HCT116 (cell line): ENCODE measurements around the gene PRR12. TPM values are rescaled to one million over a fixed set of nuclear protein-coding genes. Genes with fewer than 3 reads are reported as not detected.

ENCODE experiments used
- ATAC-seq: fragments of 200-7000 bp; cut with Tn5 transposase; 2 replicates; pipeline ENCODE4 v1.9.1; 2020; ENCODE audit warnings: mild to moderate bottlenecking, moderate library complexity
- BruUV-seq: library from RNA; stranded (reverse); fragments of 400-500 nt; replicated peaks from 2 replicates; lab custom pipeline; 2021; lab: Mats Ljungman, UMichigan
- CTCF ChIA-PET: fragments of 300-600 bp; sonication (Branson Sonifier 250); formaldehyde crosslinking; loops from one replicate; lab custom pipeline; 2021; ENCODE audit warnings: antibody characterized with exemption; lab: Charles Lee
- POLR2A ChIA-PET: fragments of 300-600, 350-600 bp; sonication (Branson Sonifier 250); formaldehyde crosslinking; loops from one replicate; lab custom pipeline; 2021; ENCODE audit warnings: antibody characterized with exemption; lab: Charles Lee
- RAD21 ChIA-PET, 2 experiments: fragments of 300-600 bp; sonication (Branson Sonifier 250); formaldehyde crosslinking; loops; one replicate each; lab custom pipeline; 2023; ENCODE audit warnings: low total read pairs in 2 of 2; ENCODE audit not compliant: uncharacterized antibody in 2 of 2, unreplicated experiment in 2 of 2, low non-redundant PET in 1 of 2; lab: Charles Lee
- DNase-seq: peaks from one replicate; pipeline ENCODE4 v3.0.0-alpha.2; 2010; ENCODE audit warnings: low read depth, low spot score
- H2AFZ ChIP-seq: fragments of 200-600 bp; shearing (Covaris generic), sonication (generic); 2 replicates; pipeline ENCODE4 v1.6.1; 2017; ENCODE audit warnings: low read depth, mixed run types, mixed read lengths, antibody characterized with exemption, low read length; ENCODE audit not compliant: poor library complexity, severe bottlenecking
- H3K27ac ChIP-seq: 2 replicates; pipeline ENCODE4 v1.5.1; 2012; ENCODE audit warnings: low read depth, low read length
- H3K27me3 ChIP-seq: fragments of 200-600 bp; sonication (generic); 2 replicates; pipeline ENCODE4 v1.6.1; 2016; ENCODE audit warnings: mixed run types, low read length, mixed read lengths; ENCODE audit not compliant: insufficient read depth
- H3K36me3 ChIP-seq, 2 experiments: fragments of 200-500 bp in 1 of 2; fragments of 200-600 bp in 1 of 2; sonication (Bioruptor generic) in 1 of 2; sonication (generic) in 1 of 2; 2 replicates each; pipeline versions ENCODE4 v1.5.1 to v1.6.1; 2014 to 2016; ENCODE audit warnings: low read length in 2 of 2, inconsistent platforms in 1 of 2, mixed read lengths in 1 of 2, mixed run types in 1 of 2; ENCODE audit not compliant: insufficient read depth in 2 of 2, control insufficient read depth in 1 of 2
- H3K4me1 ChIP-seq, 2 experiments: fragments of 200-600 bp in 1 of 2; sonication (generic) in 1 of 2; 2 replicates each; pipeline versions ENCODE4 v1.5.1 to v1.6.1; 2012 to 2017; ENCODE audit warnings: low read length in 2 of 2, inconsistent platforms in 1 of 2, mild to moderate bottlenecking in 1 of 2, mixed read lengths in 1 of 2, mixed run types in 1 of 2, moderate library complexity in 1 of 2; ENCODE audit not compliant: insufficient read depth in 2 of 2, control insufficient read depth in 1 of 2
- H3K4me2 ChIP-seq: fragments of 200-600 bp; sonication (generic); 2 replicates; pipeline ENCODE4 v1.6.1; 2017; ENCODE audit warnings: mixed run types, low read length, mixed read lengths
- H3K4me3 ChIP-seq, 2 experiments: fragments of 200-600 bp in 1 of 2; sonication (generic) in 1 of 2; replicated peaks in 1 of 2; 2 replicates each; pipeline ENCODE4 v1.5.1; 2011 to 2016; ENCODE audit warnings: low read length in 2 of 2, control low read depth in 1 of 2, low read depth in 1 of 2, mild to moderate bottlenecking in 1 of 2, mixed read lengths in 1 of 2, mixed run types in 1 of 2
- H3K79me2 ChIP-seq: fragments of 200-600 bp; sonication (generic); 2 replicates; pipeline ENCODE4 v1.6.1; 2017; ENCODE audit warnings: mild to moderate bottlenecking, mixed run types, low read length, moderate library complexity, mixed read lengths; ENCODE audit not compliant: insufficient read depth
- H3K9ac ChIP-seq: fragments of 200-600 bp; sonication (generic); 2 replicates; pipeline ENCODE4 v1.6.1; 2016; ENCODE audit warnings: low read length, mixed read lengths
- H3K9me2 ChIP-seq: fragments of 200-600 bp; sonication (generic), shearing (Covaris generic); 2 replicates; pipeline ENCODE4 v1.6.1; 2017; ENCODE audit warnings: mixed run types, mild to moderate bottlenecking, moderate library complexity; ENCODE audit not compliant: insufficient read depth
- H3K9me3 ChIP-seq, 2 experiments: fragments of 200-500 bp in 1 of 2; fragments of 200-600 bp in 1 of 2; sonication (Bioruptor generic) in 1 of 2; sonication (generic) in 1 of 2; 2 replicates each; pipeline ENCODE4 v1.6.1; 2014 to 2017; ENCODE audit warnings: low read length in 2 of 2, mixed read lengths in 2 of 2, inconsistent platforms in 1 of 2, low read depth in 1 of 2, mild to moderate bottlenecking in 1 of 2, mixed run types in 1 of 2, moderate library complexity in 1 of 2; ENCODE audit not compliant: control insufficient read depth in 1 of 2, insufficient read depth in 1 of 2
- H4K20me1 ChIP-seq: fragments of 200-600 bp; sonication (generic), shearing (Covaris generic); 2 replicates; pipeline ENCODE4 v1.6.1; 2017; ENCODE audit warnings: mixed run types, mild to moderate bottlenecking, moderate library complexity; ENCODE audit not compliant: insufficient read depth
- CBX3 ChIP-seq: IDR thresholded peaks from 2 replicates; pipeline ENCODE4 v1.6.1; 2012; ENCODE audit warnings: low read depth
- EGR1 ChIP-seq: IDR thresholded peaks from 2 replicates; pipeline ENCODE4 v1.6.1; 2012; ENCODE audit warnings: low read depth
- ELF1 ChIP-seq: IDR thresholded peaks from 2 replicates; pipeline ENCODE4 v1.6.1; 2012; ENCODE audit warnings: low read depth, borderline replicate concordance
- EZH2 ChIP-seq: fragments of 200-600 bp; sonication (generic); IDR thresholded peaks from 2 replicates; pipeline ENCODE4 v1.6.1; 2017; ENCODE audit warnings: antibody characterized with exemption, mixed run types
- FOSL1 ChIP-seq: IDR thresholded peaks from 2 replicates; pipeline ENCODE4 v1.6.1; 2012; ENCODE audit warnings: low read depth
- POLR2A ChIP-seq: IDR thresholded peaks from 2 replicates; pipeline ENCODE4 v1.7.0; 2011; ENCODE audit warnings: borderline replicate concordance; ENCODE audit not compliant: insufficient read depth, insufficient read length; ENCODE audit errors: extremely low read depth
- RAD21 ChIP-seq: IDR thresholded peaks from 2 replicates; pipeline ENCODE4 v1.6.1; 2012; ENCODE audit warnings: low read depth, mild to moderate bottlenecking
- SRF ChIP-seq: IDR thresholded peaks from 2 replicates; pipeline ENCODE4 v1.6.1; 2012; ENCODE audit warnings: low read depth
- TCF7L2 ChIP-seq: IDR thresholded peaks from 2 replicates; pipeline ENCODE4 v1.7.0; 2011; ENCODE audit warnings: borderline replicate concordance, inconsistent platforms; ENCODE audit not compliant: insufficient read depth, insufficient read length; ENCODE audit errors: extremely low read depth
- YY1 ChIP-seq: IDR thresholded peaks from 2 replicates; pipeline ENCODE4 v1.6.1; 2011; ENCODE audit warnings: low read length, low read depth, moderate library complexity, mild to moderate bottlenecking; ENCODE audit not compliant: insufficient replicate concordance; ENCODE audit errors: extremely low read depth
- ZNF274 ChIP-seq: fragments of 200-500 bp; sonication (Bioruptor generic); IDR thresholded peaks from 2 replicates; pipeline ENCODE4 v1.6.1; 2014; ENCODE audit warnings: mild to moderate bottlenecking, low read depth, low read length, inconsistent platforms
- intact Hi-C: fragments of 100-400 bp; cut with micrococcal nuclease; formaldehyde crosslinking; loops from 2 replicates; pipeline ENCODE4 v1.10.0; 2022
- total RNA-seq: library from RNA; stranded (reverse); gene quantifications from one replicate; pipeline ENCODE4 v1.2.1, GENCODE V29; 2021; ENCODE audit not compliant: unreplicated experiment
- TF ChIP-seq, protein P1 (sequence below): IDR thresholded peaks from 2 replicates; pipeline ENCODE4 v1.6.1; 2012
- TF ChIP-seq, protein P2 (sequence below): IDR thresholded peaks from 2 replicates; pipeline ENCODE4 v1.6.1; 2011; ENCODE audit warnings: mild to moderate bottlenecking, low read length, moderate library complexity; ENCODE audit not compliant: insufficient replicate concordance; ENCODE audit errors: extremely low read depth
- TF ChIP-seq, protein P3 (sequence below): IDR thresholded peaks from 2 replicates; pipeline ENCODE4 v1.6.1; 2012

PRR12 gene
- total RNA-seq, 1 experiment from 2014 or later, result 26.9 TPM

DNA sequence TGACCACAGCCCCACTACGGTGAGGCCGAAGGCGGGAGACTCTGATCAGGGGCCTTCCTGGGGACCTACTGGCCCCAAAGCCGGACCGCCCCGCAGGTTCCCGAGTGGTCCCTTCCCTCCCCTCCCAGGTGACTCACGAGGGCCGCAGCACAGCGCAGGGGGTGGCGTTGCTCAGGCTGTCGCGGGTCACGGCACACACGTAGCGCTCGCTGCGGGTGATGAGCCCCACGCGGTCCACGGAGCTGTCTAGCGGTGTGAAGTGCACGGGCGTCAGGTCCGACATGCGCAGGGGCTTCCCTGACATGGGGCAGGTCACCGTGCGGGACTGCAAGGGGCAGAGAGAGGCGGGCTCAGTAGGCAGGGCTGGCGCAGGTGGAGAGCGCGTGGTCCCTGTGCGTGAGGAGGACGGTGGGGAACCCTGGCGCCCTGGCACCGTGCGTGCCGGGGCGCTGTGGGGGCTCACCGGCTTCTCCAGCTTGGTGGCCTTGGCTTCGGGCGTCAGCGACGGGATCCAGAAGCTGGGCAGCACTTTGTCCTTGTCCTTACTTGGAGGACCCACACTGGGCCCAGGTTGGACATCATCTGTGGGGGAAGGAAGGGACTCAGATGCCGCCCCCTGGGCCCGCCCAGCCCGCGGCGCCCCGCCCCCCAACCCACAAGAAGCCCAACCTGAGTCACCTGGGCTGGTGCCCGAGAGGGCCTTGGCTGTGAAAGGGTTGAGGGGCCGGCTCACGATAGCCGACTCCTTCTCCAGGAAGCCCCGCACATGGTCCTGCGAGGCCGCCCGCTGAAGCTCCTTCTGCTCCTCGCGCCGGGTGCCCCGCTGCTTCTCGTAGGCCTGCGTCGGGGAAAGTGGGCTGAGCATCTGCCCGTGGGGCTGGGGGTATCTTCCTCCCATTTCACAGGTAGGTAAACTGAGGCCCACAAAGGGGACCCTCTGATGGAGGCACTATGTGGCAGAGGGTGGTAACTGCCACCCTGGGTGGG lies 34.3 kb upstream of the PRR12 start:
- ChIA-PET RAD21 (no interaction called here), POLR2A (no interaction called here), CTCF (interaction anchor here (1.0 to 1.7 kb wide), 2 partner anchors 10 to 119 kb away, joined by 3 read pairs; no protein-coding TSS in a partner anchor)
- no peak for DNase-seq
- Histone ChIP-seq H3K9ac (no peak overlapping the region), H4K20me1 (no peaks in the 10 kb centered on the region), H2AFZ (no peak overlapping the region), H3K9me2 (no peaks in the 10 kb centered on the region), H3K9me3 (no peaks in the 10 kb centered on the region), H3K36me3 (peaks cover 35 to 47% of the 10 kb centered on the region in 2 experiments), H3K4me2 (no peak overlapping the region), H3K4me3 (no peak overlapping the region), H3K27me3 (no peaks in the 10 kb centered on the region), H3K27ac (peak overlapping the region; percentile 40; the same call in 1 of the 2 replicates), H3K4me1 (peaks cover 0 to 8% of the 10 kb centered on the region in 2 experiments; a peak in 2 of 4 replicates), H3K79me2 (peaks cover 19% of the 10 kb centered on the region)
- ATAC-seq, result peak; percentile 24
- intact Hi-C loops, result no loop called here
- no peak for TF ChIP-seq RAD21
- TF ChIP-seq, protein P1, sequence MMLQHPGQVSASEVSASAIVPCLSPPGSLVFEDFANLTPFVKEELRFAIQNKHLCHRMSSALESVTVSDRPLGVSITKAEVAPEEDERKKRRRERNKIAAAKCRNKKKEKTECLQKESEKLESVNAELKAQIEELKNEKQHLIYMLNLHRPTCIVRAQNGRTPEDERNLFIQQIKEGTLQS, result no peak
- no peak for TF ChIP-seq YY1
- no peak for TF ChIP-seq TCF7L2
- no TSS peak for BruUV-seq

DNA sequence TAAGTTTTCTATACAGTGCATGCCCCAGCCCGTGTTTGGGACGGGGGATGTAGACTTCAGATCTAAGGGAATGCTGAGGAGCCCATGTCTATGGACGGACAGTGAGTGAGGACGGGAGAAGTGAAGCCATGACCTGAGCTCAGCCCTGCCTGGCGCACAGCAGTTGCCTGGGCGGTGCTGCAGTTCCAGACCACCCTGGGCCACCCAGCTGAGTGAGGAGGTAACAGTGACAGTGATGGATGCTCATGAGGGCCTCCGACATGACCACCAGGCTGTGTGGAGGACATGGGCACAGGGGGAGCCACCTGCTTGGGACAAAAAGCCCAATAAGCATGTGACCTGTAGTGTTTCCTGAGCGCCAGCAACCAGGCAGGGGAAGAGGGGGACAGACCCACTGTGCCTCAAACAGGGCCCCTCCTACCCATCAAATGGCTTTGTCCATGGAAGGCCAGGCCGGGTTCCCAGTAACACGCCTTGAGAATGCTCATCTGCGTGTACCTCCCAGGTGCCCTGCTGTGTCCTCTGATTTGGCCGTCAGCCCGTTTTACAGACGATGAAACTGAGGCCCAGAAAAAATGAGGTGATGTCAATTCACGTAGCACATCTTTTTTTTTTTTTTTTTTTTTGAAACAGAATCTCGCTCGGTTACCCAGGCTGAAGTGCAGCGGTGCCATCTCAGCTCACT lies 33.2 kb upstream of the PRR12 start:
- Histone ChIP-seq H3K27me3 (no peaks in the 10 kb centered on the region), H3K9me3 (no peaks in the 10 kb centered on the region), H3K27ac (no peak overlapping the region), H3K36me3 (peaks cover 35 to 47% of the 10 kb centered on the region in 2 experiments), H3K9me2 (no peaks in the 10 kb centered on the region), H3K4me3 (no peak overlapping the region), H3K79me2 (peaks cover 30% of the 10 kb centered on the region), H4K20me1 (no peaks in the 10 kb centered on the region), H3K4me2 (no peak overlapping the region), H3K9ac (no peak overlapping the region), H3K4me1 (peaks cover 0 to 8% of the 10 kb centered on the region in 2 experiments; a peak in 2 of 4 replicates), H2AFZ (no peak overlapping the region)
- intact Hi-C loops, result no loop called here
- RAD21 ChIA-PET, result no interaction called here
- ATAC-seq, result no peak
- POLR2A ChIA-PET, result no interaction called here
- DNase-seq, result no peak
- BruUV-seq, result no TSS peak
- CTCF ChIA-PET, result interaction anchor here (1.6 to 1.7 kb wide), 2 partner anchors 13 to 118 kb away, joined by 3 to 10 read pairs; no protein-coding TSS in a partner anchor
- TF ChIP-seq FOSL1 (no peak), ZNF274 (no peak), TCF7L2 (no peak), SRF (no peak), EGR1 (no peak), CBX3 (no peak), YY1 (no peak), POLR2A (no peak), EZH2 (no peak), ELF1 (no peak)
- TF ChIP-seq, protein P2, sequence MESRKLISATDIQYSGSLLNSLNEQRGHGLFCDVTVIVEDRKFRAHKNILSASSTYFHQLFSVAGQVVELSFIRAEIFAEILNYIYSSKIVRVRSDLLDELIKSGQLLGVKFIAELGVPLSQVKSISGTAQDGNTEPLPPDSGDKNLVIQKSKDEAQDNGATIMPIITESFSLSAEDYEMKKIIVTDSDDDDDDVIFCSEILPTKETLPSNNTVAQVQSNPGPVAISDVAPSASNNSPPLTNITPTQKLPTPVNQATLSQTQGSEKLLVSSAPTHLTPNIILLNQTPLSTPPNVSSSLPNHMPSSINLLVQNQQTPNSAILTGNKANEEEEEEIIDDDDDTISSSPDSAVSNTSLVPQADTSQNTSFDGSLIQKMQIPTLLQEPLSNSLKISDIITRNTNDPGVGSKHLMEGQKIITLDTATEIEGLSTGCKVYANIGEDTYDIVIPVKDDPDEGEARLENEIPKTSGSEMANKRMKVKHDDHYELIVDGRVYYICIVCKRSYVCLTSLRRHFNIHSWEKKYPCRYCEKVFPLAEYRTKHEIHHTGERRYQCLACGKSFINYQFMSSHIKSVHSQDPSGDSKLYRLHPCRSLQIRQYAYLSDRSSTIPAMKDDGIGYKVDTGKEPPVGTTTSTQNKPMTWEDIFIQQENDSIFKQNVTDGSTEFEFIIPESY, result no peak
- TF ChIP-seq, protein P1, result no peak
- TF ChIP-seq, protein P3, sequence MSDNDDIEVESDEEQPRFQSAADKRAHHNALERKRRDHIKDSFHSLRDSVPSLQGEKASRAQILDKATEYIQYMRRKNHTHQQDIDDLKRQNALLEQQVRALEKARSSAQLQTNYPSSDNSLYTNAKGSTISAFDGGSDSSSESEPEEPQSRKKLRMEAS, result no peak
